Smooth muscle cell (in vitro differentiated cells): Measurements from ENCODE around the gene ASPG. TPM values are rescaled to one million over a fixed set of nuclear protein-coding genes. Genes with fewer than 3 reads are reported as not detected.

Experiments
- DNase-seq: peaks from one replicate; lab custom pipeline; 2025; ENCODE audit not compliant: unreplicated experiment; lab: John Stamatoyannopoulos, UW
- H2AFZ ChIP-seq: fragments of 200-600 bp; sonication (generic); 2 replicates; pipeline ENCODE4 v1.6.0; 2016; ENCODE audit warnings: antibody characterized with exemption, low read depth, mild to moderate bottlenecking
- H3F3A ChIP-seq: fragments of 200-600 bp; sonication (generic); 2 replicates; pipeline ENCODE4 v1.6.0; 2017; ENCODE audit warnings: antibody characterized with exemption, low read depth
- H3K27ac ChIP-seq: fragments of 200-600 bp; sonication (generic); 2 replicates; pipeline ENCODE4 v1.5.1; 2016; ENCODE audit warnings: low read depth, mild to moderate bottlenecking
- H3K27me3 ChIP-seq: fragments of 200-600 bp; sonication (generic); 2 replicates; pipeline ENCODE4 v1.6.1; 2016; ENCODE audit warnings: low read depth, mild to moderate bottlenecking
- H3K36me3 ChIP-seq: fragments of 200-600 bp; sonication (generic); 2 replicates; pipeline ENCODE4 v1.5.1; 2016; ENCODE audit warnings: low read depth
- H3K4me1 ChIP-seq: fragments of 200-600 bp; sonication (generic); 2 replicates; pipeline ENCODE4 v1.5.1; 2016; ENCODE audit warnings: low read depth
- H3K4me2 ChIP-seq: fragments of 200-600 bp; sonication (generic); 2 replicates; pipeline ENCODE4 v1.6.0; 2016; ENCODE audit warnings: mild to moderate bottlenecking
- H3K4me3 ChIP-seq: fragments of 200-600 bp; sonication (generic); 2 replicates; pipeline ENCODE4 v1.5.1; 2016; ENCODE audit warnings: mild to moderate bottlenecking
- H3K79me2 ChIP-seq: fragments of 200-600 bp; sonication (generic); 2 replicates; pipeline ENCODE4 v1.6.0; 2016; ENCODE audit warnings: low read depth, mild to moderate bottlenecking
- H3K9ac ChIP-seq: fragments of 200-600 bp; sonication (generic); 2 replicates; pipeline ENCODE4 v1.6.0; 2016; ENCODE audit warnings: low read depth
- H3K9me3 ChIP-seq: fragments of 200-600 bp; sonication (generic); replicated peaks from 2 replicates; pipeline ENCODE4 v1.5.1; 2016; ENCODE audit warnings: low read depth
- H4K20me1 ChIP-seq: fragments of 200-600 bp; sonication (generic); 2 replicates; pipeline ENCODE4 v1.6.0; 2016; ENCODE audit warnings: low read depth
- CTCF ChIP-seq: fragments of 200-600 bp; sonication (generic); IDR thresholded peaks from 2 replicates; pipeline ENCODE4 v1.5.1; 2017; ENCODE audit warnings: borderline replicate concordance, mild to moderate bottlenecking, antibody characterized with exemption; ENCODE audit not compliant: insufficient read depth, poor library complexity, severe bottlenecking
- WGBS: methylation state at CpG from one replicate; pipeline ENCODE4 v1.1.7; 2016; ENCODE audit warnings: low lambda C conversion rate; 5-methylcytosine and 5-hydroxymethylcytosine counted together
- polyA plus RNA-seq: library from polyadenylated mRNA; unstranded; fragments of >200 nt; fragmentation: Nextera tagmentation; extraction: Ambion mirVana; gene quantifications from 2 replicates; pipeline ENCODE4 v1.2.1, GENCODE V29; 2016
- total RNA-seq: library from RNA; depleted of rRNA; stranded (reverse); fragments of >200 nt; gene quantifications from 2 replicates; pipeline ENCODE4 v1.2.3, GENCODE V29; 2014

ASPG gene
- total and polyA plus RNA-seq, 2 experiments from 2014 or later = 0.18 to 1.2 TPM

GRCh38 chr14:104113631-104114420, 28.3 kb downstream of the ASPG start:
- no peak overlapping the region for H2AFZ ChIP-seq
- H3K4me3 ChIP-seq = no peak overlapping the region
- H3K27ac ChIP-seq = no peak overlapping the region
- no peak for TF ChIP-seq CTCF
- no peaks in the 10 kb centered on the region for H3K79me2 ChIP-seq
- H3K9ac ChIP-seq = no peak overlapping the region
- no peaks in the 10 kb centered on the region for H3K36me3 ChIP-seq
- no peaks in the 10 kb centered on the region for H3F3A ChIP-seq
- H3K9me3 ChIP-seq = no peaks in the 10 kb centered on the region
- DNase-seq = no peak
- H3K4me2 ChIP-seq = no peak overlapping the region
- WGBS = 91% methylated on average over 23 of the region's 23 CpGs
- H3K27me3 ChIP-seq = peaks cover 42% of the 10 kb centered on the region
- no peaks in the 10 kb centered on the region for H3K4me1 ChIP-seq
- H4K20me1 ChIP-seq = no peaks in the 10 kb centered on the region

- Histone ChIP-seq H3K27ac (no peak overlapping the region), H3K36me3 (no peaks in the 10 kb centered on the region), H3K4me3 (no peak overlapping the region), H3K4me2 (no peak overlapping the region), H3F3A (no peaks in the 10 kb centered on the region), H2AFZ (no peak overlapping the region), H3K79me2 (no peaks in the 10 kb centered on the region), H4K20me1 (no peaks in the 10 kb centered on the region), H3K27me3 (peaks cover 43% of the 10 kb centered on the region), H3K9ac (no peak overlapping the region), H3K4me1 (no peaks in the 10 kb centered on the region), H3K9me3 (no peaks in the 10 kb centered on the region)
- 93% methylated on average over 26 of the region's 26 CpGs for WGBS
- DNase-seq = no peak
- no peak for TF ChIP-seq CTCF
Measured at GRCh38 chr14:104114421-104115130, 29.1 kb downstream of the ASPG start.

- Histone ChIP-seq H3K79me2 (no peaks in the 10 kb centered on the region), H3K9me3 (no peaks in the 10 kb centered on the region), H3K27me3 (peaks cover 43% of the 10 kb centered on the region), H3K4me1 (no peaks in the 10 kb centered on the region), H3K4me3 (no peak overlapping the region), H3K9ac (no peak overlapping the region), H2AFZ (no peak overlapping the region), H3K36me3 (no peaks in the 10 kb centered on the region), H3F3A (no peaks in the 10 kb centered on the region), H3K27ac (no peak overlapping the region), H4K20me1 (no peaks in the 10 kb centered on the region), H3K4me2 (no peak overlapping the region)
- WGBS = 92% methylated on average over 11 of the region's 11 CpGs
- no peak for TF ChIP-seq CTCF
- no peak for DNase-seq
Measured at GRCh38 chr14:104115131-104115600, 29.7 kb downstream of the ASPG start.
